ENCODE data around the gene ARMC8.

ARMC8 gene

DNA sequence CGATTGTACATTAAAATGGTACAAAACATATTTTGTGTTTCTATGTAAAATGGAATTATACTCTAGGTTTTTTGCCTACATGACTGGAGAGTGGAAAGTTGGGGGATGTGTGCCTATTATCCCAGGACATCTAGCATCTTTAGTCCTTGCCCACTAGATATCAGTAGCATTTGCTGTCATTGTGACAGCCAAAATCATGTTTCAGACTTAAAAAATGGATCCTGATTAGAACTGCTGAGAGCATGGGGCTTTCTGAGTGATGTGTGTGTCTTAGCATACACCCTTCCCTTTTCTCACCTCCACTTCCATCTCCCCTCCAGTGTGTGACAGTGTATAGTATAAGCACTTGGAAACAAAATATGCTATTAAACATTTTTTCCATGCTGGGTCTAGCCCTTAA, 13.3 kb downstream of the ARMC8 start:
- no peak for DNase-seq

DNA sequence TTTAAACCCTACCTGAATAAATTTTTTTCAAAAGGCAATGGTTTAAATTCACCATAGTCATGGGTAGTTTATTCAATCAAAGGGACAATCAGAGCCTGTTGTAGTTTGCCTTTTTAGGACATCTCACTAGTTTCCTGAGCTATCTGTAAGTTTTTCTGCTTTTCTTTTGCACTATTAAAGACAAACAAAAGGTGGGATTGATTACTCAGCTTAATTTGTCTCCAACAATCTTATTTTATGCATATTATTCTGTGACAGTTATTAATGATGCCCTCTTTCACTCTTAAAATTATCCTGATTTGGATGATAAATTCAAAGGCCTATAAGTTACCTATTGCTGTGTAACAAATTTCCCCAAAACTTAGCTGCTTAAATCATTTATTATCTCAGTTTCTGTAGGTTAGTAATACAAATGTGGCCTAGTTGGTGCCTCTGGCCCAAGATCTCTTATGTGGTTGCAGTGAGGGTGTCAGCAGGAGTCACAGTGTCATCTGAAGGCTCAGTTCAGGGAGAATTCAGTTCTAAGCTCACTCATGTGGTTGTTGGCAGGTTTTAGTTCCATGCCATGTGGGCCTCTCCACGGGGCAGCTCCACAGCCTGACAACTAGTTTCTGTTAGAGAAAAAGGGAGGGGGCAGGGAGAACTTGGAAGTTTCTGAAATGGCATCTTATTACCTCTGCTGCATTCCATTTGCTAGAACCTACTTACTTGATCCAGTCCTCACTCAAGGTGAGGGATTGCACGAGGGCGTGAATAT, 16.0 kb downstream of the ARMC8 start:
- DNase-seq = no peak

DNA sequence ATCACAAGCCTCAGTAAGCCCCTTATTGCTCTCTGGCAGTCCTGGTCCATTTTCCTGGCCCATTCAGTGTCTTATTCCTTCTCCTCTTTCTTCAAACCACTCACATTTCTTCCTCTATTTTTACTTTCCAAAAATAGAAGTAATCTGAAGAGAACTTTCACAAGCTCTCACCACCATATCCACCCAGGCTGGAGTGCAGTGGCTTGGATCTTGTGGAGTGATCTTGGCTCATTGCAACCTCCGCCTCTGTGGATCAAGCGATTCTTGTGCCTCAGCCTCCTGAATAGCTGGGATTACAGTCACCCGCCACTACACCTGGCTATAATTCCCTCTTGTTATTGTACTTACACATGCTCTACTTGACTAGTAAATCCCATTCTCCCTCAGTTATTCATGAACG, 16.8 kb downstream of the ARMC8 start:
- no peak for DNase-seq

DNA sequence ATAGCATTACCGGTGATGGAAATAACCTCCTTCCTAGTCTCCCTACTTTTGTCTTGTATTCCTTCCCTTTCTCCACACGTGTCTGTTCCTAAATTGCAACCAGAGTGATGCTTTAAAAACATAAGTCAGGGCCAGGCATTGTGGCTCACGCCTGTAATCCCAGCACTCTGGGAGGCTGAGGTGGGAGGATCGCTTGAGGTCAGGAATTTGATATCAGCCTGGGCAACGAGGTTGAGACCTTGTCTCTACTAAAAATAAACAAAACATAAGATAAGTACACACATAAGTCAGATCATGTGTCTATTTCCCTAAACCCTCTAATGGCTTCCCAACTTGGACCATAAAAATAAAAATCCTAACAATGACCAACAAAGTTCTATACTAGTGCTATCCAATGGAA, 18.4 kb downstream of the ARMC8 start:
- DNase-seq = no peak

DNA sequence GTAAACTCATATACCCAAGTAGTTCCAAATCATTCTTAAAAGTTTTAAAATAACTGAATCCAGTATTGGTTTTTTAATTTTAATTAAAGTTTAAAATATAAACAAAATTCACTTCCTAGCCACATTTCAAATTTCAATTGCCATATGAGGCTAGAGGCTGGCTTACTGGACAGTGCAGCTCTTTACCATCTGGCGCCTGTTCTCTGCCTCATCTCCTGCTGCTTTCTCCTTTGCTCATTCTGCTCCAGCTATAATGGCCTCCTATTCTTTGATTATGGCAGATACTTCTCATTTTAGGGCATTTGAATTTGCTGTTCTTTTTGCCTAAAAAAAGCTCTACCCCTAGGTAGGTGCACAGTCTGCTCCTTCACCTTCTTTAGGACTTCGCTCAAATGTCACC, 19.1 kb downstream of the ARMC8 start:
- DNase-seq = no peak

DNA sequence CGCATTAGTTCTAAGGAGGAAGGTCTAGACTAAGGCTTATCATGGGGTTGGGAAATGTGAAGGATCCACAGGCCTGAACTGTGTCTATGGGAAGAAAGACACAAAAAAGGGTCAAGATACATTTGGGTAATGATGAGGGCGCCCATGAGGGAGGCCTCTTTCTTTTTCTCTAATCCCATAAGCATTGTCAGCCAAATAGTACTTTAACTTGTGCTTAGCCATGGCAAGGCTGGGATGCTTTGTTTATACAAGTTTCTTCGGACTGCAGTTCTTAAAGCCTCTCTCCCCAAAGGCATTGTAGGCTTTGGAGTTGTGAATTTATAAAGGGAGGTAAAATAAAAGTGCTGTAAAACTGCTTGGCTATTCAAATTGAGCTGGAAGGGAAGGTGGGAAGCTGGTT, 23.4 kb downstream of the ARMC8 start:
- no peak for DNase-seq

DNA sequence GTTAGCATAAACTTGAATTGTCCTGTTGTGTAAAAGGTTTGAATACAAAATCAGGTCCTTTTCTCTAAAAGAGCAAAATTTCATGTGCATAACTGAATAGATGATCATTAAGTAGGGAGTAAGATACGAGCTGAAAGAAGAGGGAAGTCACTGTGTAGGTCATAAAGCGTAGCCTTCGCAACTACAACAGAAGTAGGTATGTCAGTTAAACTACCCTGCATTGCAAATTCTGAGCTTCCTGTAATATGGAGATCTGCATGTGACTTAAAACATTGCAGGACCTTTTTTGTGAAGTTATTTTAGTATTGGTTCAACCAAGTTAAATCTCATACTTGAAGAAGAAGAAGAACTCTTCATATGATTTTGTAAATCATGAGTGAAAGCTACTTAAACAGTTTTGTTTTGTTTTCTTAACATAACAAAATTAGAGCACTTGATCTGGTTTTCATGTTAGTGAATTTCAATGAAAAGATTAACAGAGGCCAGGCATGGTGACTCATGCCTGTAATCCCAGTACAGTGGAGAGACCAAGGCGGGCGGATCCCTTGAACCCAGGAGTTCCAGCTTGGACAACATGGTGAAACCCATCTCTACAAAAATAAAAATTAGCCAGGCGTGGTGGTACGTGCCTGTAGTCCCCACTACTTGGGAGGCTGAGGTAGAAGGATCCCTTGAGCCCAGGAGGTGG, 26.4 kb downstream of the ARMC8 start:
- DNase-seq = no peak

DNA sequence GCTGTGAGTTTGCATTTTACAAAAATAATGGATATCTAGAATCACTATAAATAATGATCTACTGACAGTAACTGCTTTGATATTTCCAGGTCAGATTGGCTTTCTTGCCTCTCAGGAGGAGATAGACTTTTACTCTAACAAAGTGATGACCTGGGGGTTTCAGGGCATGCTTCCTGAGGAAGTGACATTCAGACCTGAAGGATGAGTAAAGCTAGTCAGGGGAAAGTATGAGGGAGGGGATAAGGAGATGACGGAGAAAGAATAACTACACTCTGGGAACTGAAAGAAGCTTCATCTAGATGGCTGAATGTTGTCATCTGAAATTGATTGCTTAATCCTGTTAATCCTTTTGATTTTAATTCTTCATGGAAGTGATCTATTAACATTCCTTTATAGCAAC, 32.2 kb downstream of the ARMC8 start:
- DNase-seq = no peak

DNA sequence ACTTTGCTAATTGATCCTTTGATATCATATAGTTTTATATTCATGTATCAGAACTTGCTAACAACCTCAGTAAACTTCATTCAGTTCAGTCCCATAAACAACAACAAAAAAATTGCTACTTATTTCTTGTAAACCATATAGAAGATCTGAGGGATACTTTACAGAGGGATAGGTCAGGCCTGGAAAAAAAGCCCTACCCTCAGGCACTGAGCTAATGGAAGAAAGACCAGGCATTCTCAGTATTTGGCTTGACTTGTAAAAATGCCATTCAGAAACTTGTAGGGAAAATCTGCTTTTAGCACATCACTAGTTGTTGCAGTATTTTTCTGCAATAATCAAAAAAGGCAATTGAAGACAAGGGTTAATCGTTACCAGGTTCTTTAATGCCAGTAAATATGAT, 33.1 kb downstream of the ARMC8 start:
- no peak for DNase-seq

DNA sequence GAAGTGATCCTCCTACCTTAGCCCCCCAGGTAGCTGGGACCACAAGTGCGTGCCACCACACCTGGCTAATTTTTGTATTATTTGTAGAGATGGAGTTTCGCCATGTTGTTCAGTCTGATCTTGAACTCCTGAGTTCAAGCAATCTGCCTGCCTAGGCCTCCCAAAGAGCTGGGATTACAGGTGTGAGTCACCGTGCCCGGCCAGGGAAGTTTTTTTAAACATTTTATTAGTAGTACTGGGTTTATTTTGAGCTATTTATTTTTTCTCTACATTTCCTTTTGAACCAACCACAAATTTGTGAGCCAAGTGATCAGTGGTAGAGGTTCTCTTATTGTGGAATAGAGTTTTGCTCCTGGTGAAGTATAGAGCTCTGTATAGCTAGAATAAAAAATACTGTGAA, 33.7 kb downstream of the ARMC8 start:
- no peak for DNase-seq

DNA sequence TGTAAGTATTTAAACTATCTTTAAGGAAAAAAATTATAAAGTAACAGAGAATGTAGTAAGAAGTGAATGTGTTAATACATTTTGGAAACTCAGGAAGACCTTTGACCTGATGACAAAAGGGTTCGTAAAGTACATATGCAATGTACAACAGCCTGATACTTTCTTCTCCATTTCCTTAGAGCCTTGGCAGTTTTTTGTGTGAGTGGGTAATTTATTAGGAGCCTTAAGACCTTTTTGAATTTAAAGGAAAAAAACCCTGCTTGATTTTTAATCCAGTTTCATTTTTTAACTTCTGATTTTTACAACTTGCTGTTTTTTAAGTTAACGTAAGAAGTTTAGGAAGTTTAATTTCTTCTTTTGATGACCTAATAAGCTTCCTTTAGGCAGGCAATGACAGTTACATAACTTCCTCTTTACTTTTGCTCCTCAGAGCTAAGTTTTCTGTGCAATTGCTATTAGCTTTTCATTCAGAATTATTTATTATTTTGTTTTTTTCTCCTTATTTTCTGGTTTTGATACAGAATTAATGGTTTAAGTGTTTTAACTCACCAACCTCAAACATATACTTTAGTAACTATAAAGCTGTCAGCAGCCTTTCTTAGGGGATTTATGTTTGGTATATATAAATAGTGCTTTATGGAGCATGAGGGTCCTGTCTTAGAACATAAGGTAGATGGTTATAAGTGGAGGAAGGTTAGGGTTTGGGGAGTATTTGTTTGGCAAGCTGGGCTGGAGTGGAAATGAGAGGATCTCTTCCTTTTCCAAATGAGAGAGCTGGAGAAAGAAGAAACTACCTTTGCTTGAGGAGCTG, 35.2 kb downstream of the ARMC8 start:
- DNase-seq = no peak

DNA sequence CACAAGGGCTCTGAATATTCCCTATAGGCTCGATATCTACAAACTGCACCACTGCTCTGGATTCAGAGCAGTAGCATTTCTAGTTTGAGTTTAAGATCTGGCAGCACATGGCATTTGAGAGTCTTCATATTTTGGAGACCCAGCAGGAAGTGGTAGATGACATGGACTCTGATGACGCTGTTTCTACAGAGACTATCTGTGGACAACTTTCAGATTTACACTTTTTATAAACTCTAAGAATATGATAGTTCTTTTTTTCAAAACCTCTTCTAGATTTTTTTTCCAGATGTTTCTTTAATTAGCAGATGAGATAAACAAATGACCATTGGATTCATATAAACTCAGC, 35.8 kb downstream of the ARMC8 start:
- no peak for DNase-seq

DNA sequence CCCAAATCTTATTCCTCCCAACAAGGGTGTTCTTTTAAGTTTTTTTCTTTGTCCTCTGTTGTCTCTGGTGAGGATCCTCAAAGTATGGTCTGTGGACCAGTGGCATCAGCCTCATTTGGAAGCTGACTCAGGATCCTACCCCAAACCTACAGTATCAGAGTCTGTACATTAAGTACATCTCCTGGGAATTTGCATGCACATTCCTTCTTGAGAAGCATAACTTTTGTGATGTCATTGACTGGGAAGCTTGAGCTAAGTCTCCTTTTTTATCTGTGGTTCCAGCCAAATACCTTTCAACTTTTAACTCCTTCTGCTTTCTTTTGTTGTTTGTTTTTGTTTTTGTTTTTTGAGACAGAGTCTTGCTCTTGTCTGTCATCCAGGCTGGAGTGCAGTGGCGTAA, 40.5 kb downstream of the ARMC8 start:
- no peak for DNase-seq

DNA sequence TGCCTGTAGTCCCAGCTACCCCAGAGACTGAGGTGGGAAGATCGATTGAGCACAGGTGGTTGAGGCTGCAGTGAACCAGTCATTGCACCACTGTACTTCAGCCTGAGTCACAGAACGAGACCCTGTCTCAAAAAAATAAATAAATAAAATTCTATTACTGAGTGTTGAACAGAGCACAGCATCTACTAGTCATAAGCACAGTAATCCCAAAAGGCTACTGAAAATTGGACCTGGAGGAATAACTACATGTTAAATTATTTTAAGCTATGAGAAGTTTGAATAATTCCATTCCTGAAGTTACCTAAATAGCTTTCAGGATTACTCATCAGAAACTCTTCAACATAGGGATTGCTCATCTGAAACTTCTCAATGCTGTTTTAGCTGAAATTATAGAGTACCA, 43.4 kb downstream of the ARMC8 start:
- no peak for DNase-seq

DNA sequence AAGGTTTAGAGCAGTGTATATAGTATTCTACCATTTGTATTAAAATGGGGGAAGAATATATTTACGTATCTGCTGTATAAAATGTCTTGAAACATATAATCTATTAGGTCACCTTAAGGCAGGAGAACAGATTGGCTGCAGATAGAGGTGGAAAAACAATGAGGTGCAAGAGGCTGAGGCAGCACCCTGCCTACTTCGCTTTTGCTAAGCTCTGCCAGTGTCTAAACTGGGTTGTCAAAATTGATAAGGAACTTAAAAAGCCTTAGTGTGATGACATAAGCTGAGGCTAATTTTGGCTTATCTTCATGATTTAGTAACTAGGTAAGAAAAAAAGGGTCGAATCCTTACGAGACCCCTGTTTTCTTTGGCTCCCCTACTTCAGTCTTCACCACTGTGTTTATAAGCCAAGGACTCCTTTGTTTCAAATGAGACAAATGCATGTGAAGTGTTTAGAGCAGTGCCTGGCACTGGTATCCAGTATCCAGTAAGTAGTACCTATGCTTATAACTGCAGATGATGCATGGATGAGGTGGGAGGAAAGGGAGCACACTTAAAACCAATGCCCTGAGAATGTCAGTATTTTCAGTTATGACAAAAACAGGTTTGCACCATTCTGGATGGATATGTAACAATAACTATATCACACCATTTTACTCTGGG, 45.7 kb downstream of the ARMC8 start:
- DNase-seq = no peak

DNA sequence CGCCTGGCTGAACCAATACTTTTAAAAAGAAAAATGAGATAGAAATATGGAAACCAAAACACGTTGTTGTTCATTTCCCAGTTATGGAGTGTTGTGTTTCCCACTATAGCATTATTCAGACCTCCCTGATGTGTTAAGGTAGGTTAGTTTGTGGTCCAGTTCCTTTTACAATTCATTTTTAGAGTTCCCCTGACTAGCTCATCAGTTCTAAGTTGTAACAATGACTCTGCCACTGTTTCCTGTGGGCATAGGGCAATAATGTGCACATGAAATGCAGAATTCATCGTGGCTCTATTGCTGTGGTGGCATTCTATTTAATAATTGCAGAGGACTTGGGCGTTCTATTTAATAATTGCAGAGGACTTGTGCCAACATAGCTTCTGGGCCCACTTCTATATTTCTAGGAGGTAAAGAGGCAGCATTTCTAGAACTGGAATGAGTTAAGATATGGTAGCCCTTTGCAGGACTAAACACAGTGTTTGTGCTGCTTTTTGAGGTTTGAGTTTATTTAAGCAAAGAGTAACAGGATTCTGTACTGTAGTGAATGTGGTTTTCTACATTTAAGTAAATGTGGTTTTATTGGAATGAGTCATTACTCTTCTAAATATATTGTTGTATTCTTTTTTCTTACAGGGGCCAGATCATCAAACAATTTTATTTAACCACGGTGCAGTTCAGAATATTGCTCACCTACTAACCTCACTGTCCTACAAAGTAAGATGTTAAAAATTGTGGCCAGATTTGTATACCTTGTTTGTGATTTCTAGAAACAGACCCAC, 47.5 kb downstream of the ARMC8 start:
- DNase-seq = no peak

DNA sequence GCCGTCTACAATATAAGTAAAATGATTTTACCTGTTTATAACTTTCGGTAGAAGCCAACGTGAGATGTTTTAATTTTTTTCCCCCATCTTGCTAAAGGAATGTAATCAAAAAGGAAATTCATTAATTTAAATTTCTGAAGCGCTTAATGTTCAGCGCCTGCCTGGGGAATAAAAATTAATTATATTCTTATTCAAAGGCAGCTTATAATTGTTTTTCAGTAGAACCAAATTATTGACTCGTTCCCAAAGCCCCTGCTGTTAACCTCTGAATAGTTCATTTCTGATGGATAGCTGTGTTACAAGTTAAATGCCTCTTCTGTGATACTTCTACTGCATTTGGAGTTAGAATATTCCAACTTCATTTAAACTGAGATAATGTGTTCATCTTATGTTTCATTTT, 51.6 kb downstream of the ARMC8 start:
- DNase-seq = no peak

DNA sequence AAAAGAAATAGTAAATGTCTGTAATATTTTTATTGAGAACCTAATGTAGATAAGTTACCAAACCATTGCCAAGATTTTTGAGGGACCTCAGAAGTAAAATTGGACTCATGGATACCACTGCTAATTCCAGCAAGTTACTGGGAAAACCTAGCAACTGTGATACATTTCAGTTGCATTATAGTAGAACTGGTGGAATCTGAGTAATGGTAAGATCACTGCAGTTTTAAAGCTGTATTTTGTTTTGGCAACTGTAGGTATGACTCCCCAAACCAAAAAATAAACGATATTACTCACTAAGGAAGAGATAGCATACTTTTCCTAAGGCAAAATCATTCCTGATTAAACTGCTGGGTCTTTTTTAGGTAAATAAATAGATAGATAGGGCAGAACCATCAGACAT, 54.0 kb downstream of the ARMC8 start:
- DNase-seq = no peak

DNA sequence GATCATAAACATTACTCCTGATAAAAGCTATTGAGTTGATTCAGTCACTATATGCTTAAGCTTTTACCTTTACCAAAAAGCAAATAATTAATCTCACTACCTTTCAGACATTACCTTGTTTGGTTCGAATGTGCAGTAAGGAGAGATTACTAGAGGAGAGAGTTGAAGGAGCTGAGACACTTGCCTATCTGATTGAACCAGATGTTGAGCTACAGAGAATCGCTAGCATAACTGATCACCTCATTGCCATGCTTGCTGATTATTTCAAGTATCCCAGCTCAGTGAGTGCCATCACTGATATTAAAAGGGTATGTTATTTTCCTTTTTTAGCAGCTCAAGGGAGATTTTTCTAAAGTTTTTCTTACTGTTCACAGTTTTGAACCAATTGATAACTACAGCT, 54.6 kb downstream of the ARMC8 start:
- no peak for DNase-seq

DNA sequence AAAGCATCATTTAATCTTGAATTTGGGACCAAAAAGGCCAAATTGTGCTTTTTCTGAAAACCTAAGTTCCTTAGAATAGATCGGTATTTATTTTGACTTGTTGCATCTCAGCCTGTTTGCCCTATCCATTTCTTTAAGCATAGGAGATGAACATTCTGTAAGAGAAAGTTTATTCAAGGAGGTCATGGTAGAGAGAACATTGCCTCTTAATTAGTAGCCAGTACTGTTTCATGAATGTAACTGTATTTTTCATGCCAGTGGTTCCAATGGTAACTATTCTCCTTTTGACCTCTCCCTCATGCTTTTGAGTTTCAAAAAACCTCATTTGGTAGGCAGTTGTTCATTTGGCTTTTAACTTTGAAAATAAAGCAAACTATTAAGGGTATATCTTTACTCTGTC, 55.4 kb downstream of the ARMC8 start:
- no peak for DNase-seq

DNA sequence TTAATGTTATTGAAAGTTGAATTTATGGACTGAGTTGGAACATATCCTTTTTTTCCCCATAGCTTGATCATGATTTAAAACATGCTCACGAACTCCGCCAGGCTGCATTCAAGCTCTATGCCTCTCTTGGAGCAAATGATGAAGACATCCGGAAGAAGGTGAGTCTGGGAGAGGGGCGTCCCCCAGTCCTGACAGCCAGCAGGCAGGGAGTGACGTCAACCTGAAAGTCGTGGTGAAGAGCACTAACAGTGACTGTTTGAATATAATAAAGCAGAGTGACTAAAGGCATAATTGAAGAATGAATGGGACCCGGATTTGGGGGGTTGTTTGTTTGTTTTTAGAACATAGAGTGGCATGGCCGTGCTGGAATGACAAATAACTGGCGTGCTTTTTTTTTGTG, 57.9 kb downstream of the ARMC8 start:
- no peak for DNase-seq

DNA sequence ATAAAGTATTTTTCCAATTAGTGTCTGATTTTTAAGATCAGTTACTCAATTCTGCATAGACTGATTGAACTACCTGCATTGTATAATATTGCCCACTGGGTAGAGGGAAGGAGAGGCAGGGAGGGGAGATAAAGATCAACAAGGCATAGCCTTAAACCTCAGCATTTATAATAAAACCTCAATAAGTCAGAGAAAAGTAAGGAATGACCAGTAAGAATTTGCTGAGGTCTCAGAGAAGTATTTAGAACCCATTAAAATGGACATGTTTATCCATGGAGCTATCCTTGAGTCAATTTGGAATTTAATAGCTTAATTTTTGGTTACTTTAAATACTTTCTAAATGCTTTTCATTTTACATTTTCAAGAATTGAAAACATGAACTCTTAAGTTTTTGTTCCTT, 62.5 kb downstream of the ARMC8 start:
- DNase-seq = no peak

DNA sequence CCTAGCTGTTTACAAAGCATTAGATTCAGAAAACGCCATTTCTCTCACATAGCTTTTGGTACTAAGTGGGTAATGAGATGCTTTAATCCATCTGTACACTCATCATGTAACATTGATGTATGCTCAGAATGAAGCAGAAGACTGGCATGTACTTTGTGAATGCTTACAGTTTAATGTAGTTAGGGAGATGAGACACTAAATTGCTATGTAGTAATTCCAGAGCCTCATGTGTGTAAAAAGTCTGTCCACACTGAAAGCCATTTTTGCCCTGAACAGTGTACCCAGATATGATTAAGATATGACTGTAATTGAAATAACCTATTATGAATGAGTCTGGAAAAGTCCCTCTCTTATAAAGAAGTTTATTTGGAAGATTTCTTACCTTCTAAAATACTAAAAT, 66.5 kb downstream of the ARMC8 start:
- DNase-seq = no peak
